H9 (cell line): ENCODE data around the gene NDUFB2. TPM values are rescaled to one million over a fixed set of nuclear protein-coding genes. Genes with fewer than 3 reads are reported as not detected.

Experiments
- DNase-seq: peaks from one replicate; pipeline ENCODE4 v3.0.0-alpha.2; 2017
- H2AFZ ChIP-seq: one replicate; pipeline ENCODE4 v1.6.1; 2013; ENCODE audit warnings: mild to moderate bottlenecking, low read length, control low read depth, moderate library complexity
- H2AK5ac ChIP-seq: 2 replicates; pipeline ENCODE4 v1.6.1; 2013; ENCODE audit warnings: low read length, control low read depth, mixed read lengths; ENCODE audit not compliant: insufficient read length
- H2BK120ac ChIP-seq: one replicate; pipeline ENCODE4 v1.6.1; 2013; ENCODE audit warnings: low read depth, mild to moderate bottlenecking, low read length, control low read depth, inconsistent platforms; ENCODE audit not compliant: poor library complexity, severe bottlenecking
- H2BK12ac ChIP-seq: 2 replicates; pipeline ENCODE4 v1.6.1; 2013; ENCODE audit warnings: low read length, control low read depth, mixed read lengths, low read depth; ENCODE audit not compliant: insufficient read length
- H2BK15ac ChIP-seq: 2 replicates; pipeline ENCODE4 v1.6.1; 2013; ENCODE audit warnings: low read depth, low read length, control low read depth
- H2BK20ac ChIP-seq: one replicate; pipeline ENCODE4 v1.6.1; 2013; ENCODE audit warnings: low read depth, mild to moderate bottlenecking, low read length, control low read depth, inconsistent platforms; ENCODE audit not compliant: poor library complexity, severe bottlenecking
- H2BK5ac ChIP-seq: 2 replicates; pipeline ENCODE4 v1.6.1; 2013; ENCODE audit warnings: low read length, control low read depth, mixed read lengths; ENCODE audit not compliant: insufficient read length
- H3K14ac ChIP-seq: 2 replicates; pipeline ENCODE4 v1.6.1; 2013; ENCODE audit warnings: low read length, control low read depth; ENCODE audit not compliant: insufficient read depth
- H3K18ac ChIP-seq: 2 replicates; pipeline ENCODE4 v1.6.1; 2013; ENCODE audit warnings: low read depth, mild to moderate bottlenecking, mixed read lengths, low read length, control low read depth; ENCODE audit not compliant: insufficient read length
- H3K23ac ChIP-seq: 2 replicates; pipeline ENCODE4 v1.6.1; 2013; ENCODE audit warnings: low read length, control low read depth, mixed read lengths, low read depth; ENCODE audit not compliant: insufficient read length
- H3K23me2 ChIP-seq: 2 replicates; pipeline ENCODE4 v1.6.1; 2013; ENCODE audit warnings: low read depth, mild to moderate bottlenecking, mixed read lengths, low read length, control low read depth; ENCODE audit not compliant: insufficient read length, poor library complexity, severe bottlenecking
- H3K27ac ChIP-seq: 2 replicates; pipeline ENCODE4 v1.5.1; 2013; ENCODE audit warnings: low read length, control low read depth, mixed read lengths, low read depth; ENCODE audit not compliant: insufficient read length
- H3K27me3 ChIP-seq: 2 replicates; pipeline ENCODE4 v1.6.1; 2013; ENCODE audit warnings: low read length, control low read depth, inconsistent platforms; ENCODE audit not compliant: insufficient read depth
- H3K4ac ChIP-seq: 2 replicates; pipeline ENCODE4 v1.6.1; 2013; ENCODE audit warnings: low read depth, mild to moderate bottlenecking, control low read depth, inconsistent platforms, low read length, moderate library complexity
- H3K4me1 ChIP-seq: 2 replicates; pipeline ENCODE4 v1.6.1; 2013; ENCODE audit warnings: low read length, control low read depth, inconsistent platforms; ENCODE audit not compliant: insufficient read depth
- H3K4me2 ChIP-seq: 2 replicates; pipeline ENCODE4 v1.6.1; 2013; ENCODE audit warnings: low read length, control low read depth, mixed read lengths; ENCODE audit not compliant: insufficient read length, insufficient read depth
- H3K56ac ChIP-seq: 2 replicates; pipeline ENCODE4 v1.6.1; 2013; ENCODE audit warnings: low read depth, mild to moderate bottlenecking, mixed read lengths, low read length, control low read depth; ENCODE audit not compliant: insufficient read length
- H3K79me1 ChIP-seq: 2 replicates; pipeline ENCODE4 v1.6.1; 2013; ENCODE audit warnings: low read depth, mild to moderate bottlenecking, moderate library complexity, low read length, control low read depth, inconsistent platforms; ENCODE audit not compliant: insufficient read depth, poor library complexity, severe bottlenecking
- H3K79me2 ChIP-seq: 2 replicates; pipeline ENCODE4 v1.6.1; 2013; ENCODE audit warnings: low read length, control low read depth, inconsistent platforms; ENCODE audit not compliant: insufficient read depth
- H3K9ac ChIP-seq: 2 replicates; pipeline ENCODE4 v1.6.1; 2013; ENCODE audit warnings: low read length, control low read depth, mixed read lengths; ENCODE audit not compliant: insufficient read length; ENCODE audit errors: extremely low read depth
- H3K9me3 ChIP-seq: one replicate; pipeline ENCODE4 v1.6.1; 2013; ENCODE audit warnings: low read depth, low read length, inconsistent platforms; ENCODE audit not compliant: control insufficient read depth
- H3T11ph ChIP-seq: one replicate; pipeline ENCODE4 v1.6.1; 2013; ENCODE audit warnings: mild to moderate bottlenecking, low read length, control low read depth, inconsistent platforms
- H4K20me1 ChIP-seq: one replicate; pipeline ENCODE4 v1.6.1; 2013; ENCODE audit not compliant: control insufficient read depth, insufficient read length, insufficient read depth
- H4K5ac ChIP-seq: 2 replicates; pipeline ENCODE4 v1.6.1; 2013; ENCODE audit warnings: low read depth, mild to moderate bottlenecking, mixed read lengths, low read length, control low read depth; ENCODE audit not compliant: insufficient read length
- H4K8ac ChIP-seq: replicated peaks from 2 replicates; pipeline ENCODE4 v1.6.1; 2013; ENCODE audit warnings: low read length, control low read depth, mixed read lengths, low read depth; ENCODE audit not compliant: insufficient read length
- H4K91ac ChIP-seq: 2 replicates; pipeline ENCODE4 v1.6.1; 2013; ENCODE audit warnings: low read depth, mild to moderate bottlenecking, moderate library complexity, mixed read lengths, low read length, control low read depth; ENCODE audit not compliant: insufficient read length
- H3K27ac Mint-ChIP-seq, 3 experiments: 2 replicates in 2 of 3; 3 replicates in 1 of 3; pipeline ENCODE4 v1.8.0; 2020 to 2021; ENCODE audit warnings: mixed read lengths in 3 of 3, mild to moderate bottlenecking in 1 of 3, moderate library complexity in 1 of 3
- H3K27me3 Mint-ChIP-seq: 2 replicates; pipeline ENCODE4 v1.8.0; 2021; ENCODE audit warnings: low read depth, mild to moderate bottlenecking, moderate library complexity, mixed read lengths
- H3K36me3 Mint-ChIP-seq, 3 experiments: 2 replicates in 2 of 3; 3 replicates in 1 of 3; pipeline ENCODE4 v1.8.0; 2020 to 2021; ENCODE audit warnings: low read depth in 3 of 3, mixed read lengths in 3 of 3; ENCODE audit not compliant: insufficient read depth in 1 of 3
- H3K4me1 Mint-ChIP-seq, 2 experiments: 2 replicates each; pipeline ENCODE4 v1.8.0; 2020; ENCODE audit warnings: mixed read lengths in 2 of 2
- H3K4me3 Mint-ChIP-seq, 2 experiments: 2 replicates in 1 of 2; 3 replicates in 1 of 2; pipeline ENCODE4 v1.8.0; 2020 to 2021; ENCODE audit warnings: mild to moderate bottlenecking in 2 of 2, mixed read lengths in 2 of 2, moderate library complexity in 1 of 2
- H3K9me3 Mint-ChIP-seq, 2 experiments: 2 replicates in 1 of 2; 3 replicates in 1 of 2; pipeline ENCODE4 v1.8.0; 2020; ENCODE audit warnings: mild to moderate bottlenecking in 2 of 2, mixed read lengths in 2 of 2, moderate library complexity in 1 of 2
- CTCF ChIP-seq: fragments of 200-600 bp; sonication (generic); conservative IDR thresholded peaks from 3 replicates; pipeline ENCODE4 v1.8.0; 2021; ENCODE audit warnings: antibody characterized with exemption, mild to moderate bottlenecking
- WGBS: extraction: QIAGEN DNeasy Blood & Tissue Kit; methylation state at CpG from one replicate; pipeline ENCODE4 v1.1.7; 2013; ENCODE audit warnings: missing lambda C conversion rate, low lambda C conversion rate, mixed read lengths; ENCODE audit not compliant: insufficient read length; ENCODE audit errors: extremely low coverage; 5-methylcytosine and 5-hydroxymethylcytosine counted together
- total RNA-seq: library from RNA; stranded (reverse); gene quantifications from 2 replicates; pipeline ENCODE4 v1.2.1, GENCODE V29; 2021

Gene NDUFB2
- total RNA-seq, 1 experiment from 2014 or later, result 177 TPM

DNA sequence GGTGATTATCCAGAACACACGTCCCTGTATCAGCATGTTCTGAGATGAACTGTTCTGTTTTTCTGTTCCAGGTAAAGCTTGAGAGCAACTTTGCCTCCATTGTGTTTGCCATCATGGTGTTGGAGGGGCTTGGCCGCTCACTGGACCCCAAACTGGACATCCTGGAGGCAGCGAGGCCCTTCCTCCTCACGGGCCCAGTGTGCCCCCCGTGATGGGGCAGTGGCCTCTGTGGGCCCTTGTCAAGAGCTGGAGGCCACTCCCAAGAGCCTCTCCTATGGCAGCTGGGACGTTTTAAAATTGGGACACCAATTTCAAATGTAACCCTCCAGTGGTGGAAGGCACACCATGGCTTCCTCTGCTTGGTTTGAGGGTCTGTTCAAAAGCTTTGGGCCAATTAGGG, 1.9 kb upstream of the NDUFB2 start:
- no peak overlapping the region for H2BK5ac ChIP-seq
- no CpG with 5 or more reads among the region's 6 CpGs for WGBS
- no peak overlapping the region for H3K18ac ChIP-seq

More for the DNA sequence above, 1.9 kb upstream of the NDUFB2 start:
- Histone ChIP-seq H2BK20ac (no peak overlapping the region), H3K4ac (no peak overlapping the region), H3K27ac (no peak overlapping the region), H4K5ac (no peak overlapping the region), H3K14ac (no peak overlapping the region), H3K4me1 (no peaks in the 10 kb centered on the region), H3K27me3 (no peaks in the 10 kb centered on the region), H3K9me3 (no peaks in the 10 kb centered on the region), H2BK15ac (no peak overlapping the region), H3K56ac (no peak overlapping the region), H3K79me2 (peaks cover 7% of the 10 kb centered on the region; the same call in 1 of the 2 replicates), H3K4me2 (no peak overlapping the region), H2AFZ (no peak overlapping the region), H2BK12ac (no peak overlapping the region), H3K23me2 (peaks cover 5% of the 10 kb centered on the region), H2BK120ac (no peak overlapping the region), H2AK5ac (no peak overlapping the region), H3K79me1 (peaks cover 4% of the 10 kb centered on the region), H4K91ac (no peak overlapping the region), H3K9ac (no peak overlapping the region), H4K20me1 (no peaks in the 10 kb centered on the region), H3K23ac (no peak overlapping the region), H3T11ph (no peak overlapping the region), H4K8ac (no peak overlapping the region)
- no peak overlapping the region for H3K27ac Mint-ChIP-seq
- no peak for TF ChIP-seq CTCF
- peaks cover 0 to 3% (median 3%) of the 10 kb centered on the region in 3 experiments; a peak in 5 of 7 replicates for H3K36me3 Mint-ChIP-seq
- H3K4me1 Mint-ChIP-seq, result peaks cover 15 to 17% of the 10 kb centered on the region in 2 experiments
- no peaks in the 10 kb centered on the region for H3K9me3 Mint-ChIP-seq
- H3K27me3 Mint-ChIP-seq, result no peaks in the 10 kb centered on the region; the same call in 1 of the 2 replicates
- H3K4me3 Mint-ChIP-seq, result no peak overlapping the region
- no peak for DNase-seq
